ENCODE measurements around the gene FNBP1. TPM values are rescaled to one million over a fixed set of nuclear protein-coding genes. Genes with fewer than 3 reads are reported as not detected.

The FNBP1 gene
- total and polyA plus RNA-seq, 8 donors, result 5.3 to 18.5 (median 7.1) TPM

GRCh38 chr9:129865668-129866320 lies 177.2 kb downstream of the FNBP1 start:
- no peak for FAIRE-seq
- no peak for DNase-seq

GRCh38 chr9:129864991-129865647 lies 177.9 kb downstream of the FNBP1 start:
- ATAC-seq (no peak), DNase-seq (no peak), FAIRE-seq (no peak)
- WGBS, 2 donors, result 66 to 67% methylated on average over 11 of the region's 11 CpGs
- intact Hi-C loops (cut with DNase I), result no loop called here
- no peaks in the 10 kb centered on the region for H3K27me3 ChIP-seq
- no peak overlapping the region for H3K27ac ChIP-seq
- H3K36me3 ChIP-seq, result peaks cover 0 to 16% (median 0%) of the 10 kb centered on the region in 3 donors
- no peak overlapping the region for H3K4me3 ChIP-seq
- TF ChIP-seq, protein P1, sequence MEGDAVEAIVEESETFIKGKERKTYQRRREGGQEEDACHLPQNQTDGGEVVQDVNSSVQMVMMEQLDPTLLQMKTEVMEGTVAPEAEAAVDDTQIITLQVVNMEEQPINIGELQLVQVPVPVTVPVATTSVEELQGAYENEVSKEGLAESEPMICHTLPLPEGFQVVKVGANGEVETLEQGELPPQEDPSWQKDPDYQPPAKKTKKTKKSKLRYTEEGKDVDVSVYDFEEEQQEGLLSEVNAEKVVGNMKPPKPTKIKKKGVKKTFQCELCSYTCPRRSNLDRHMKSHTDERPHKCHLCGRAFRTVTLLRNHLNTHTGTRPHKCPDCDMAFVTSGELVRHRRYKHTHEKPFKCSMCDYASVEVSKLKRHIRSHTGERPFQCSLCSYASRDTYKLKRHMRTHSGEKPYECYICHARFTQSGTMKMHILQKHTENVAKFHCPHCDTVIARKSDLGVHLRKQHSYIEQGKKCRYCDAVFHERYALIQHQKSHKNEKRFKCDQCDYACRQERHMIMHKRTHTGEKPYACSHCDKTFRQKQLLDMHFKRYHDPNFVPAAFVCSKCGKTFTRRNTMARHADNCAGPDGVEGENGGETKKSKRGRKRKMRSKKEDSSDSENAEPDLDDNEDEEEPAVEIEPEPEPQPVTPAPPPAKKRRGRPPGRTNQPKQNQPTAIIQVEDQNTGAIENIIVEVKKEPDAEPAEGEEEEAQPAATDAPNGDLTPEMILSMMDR (IDR thresholded peaks at IDR 0.05), result no peak
- no peaks in the 10 kb centered on the region for H3K4me1 ChIP-seq
- no peaks in the 10 kb centered on the region for H3K9me3 ChIP-seq

More at GRCh38 chr9:129865668-129866320, 177.2 kb downstream of the FNBP1 start:
- no peaks in the 10 kb centered on the region for H3K9me3 ChIP-seq
- intact Hi-C loops (cut with DNase I), result no loop called here
- H3K36me3 ChIP-seq, result peaks cover 0 to 15% (median 0%) of the 10 kb centered on the region in 3 donors
- no peak overlapping the region for H3K27ac ChIP-seq
- no peaks in the 10 kb centered on the region for H3K27me3 ChIP-seq
- 74 to 80% methylated on average over 14 of the region's 14 CpGs for WGBS, 2 donors
- no peak for ATAC-seq
- no peak overlapping the region for H3K4me3 ChIP-seq
- TF ChIP-seq, protein P1 (IDR thresholded peaks at IDR 0.05), result no peak
- H3K4me1 ChIP-seq, result no peaks in the 10 kb centered on the region

- Histone ChIP-seq H3K27me3 (no peaks in the 10 kb centered on the region), H3K4me3 (no peak overlapping the region), H3K9me3 (no peaks in the 10 kb centered on the region), H3K36me3 (peaks cover 0 to 21% (median 0%) of the 10 kb centered on the region in 3 donors), H3K4me1 (no peaks in the 10 kb centered on the region), H3K27ac (no peak overlapping the region)
- DNase-seq (no peak), ATAC-seq (peak in 2 of 4 donors; percentile 15 to 42), FAIRE-seq (no peak)
- 82 to 83% methylated on average over 14 of the region's 14 CpGs for WGBS, 2 donors
- intact Hi-C loops (cut with DNase I), result no loop called here
- TF ChIP-seq, protein P1 (IDR thresholded peaks at IDR 0.05), result no peak
Observed at GRCh38 chr9:129863059-129863690, 179.8 kb downstream of the FNBP1 start.

DNA sequence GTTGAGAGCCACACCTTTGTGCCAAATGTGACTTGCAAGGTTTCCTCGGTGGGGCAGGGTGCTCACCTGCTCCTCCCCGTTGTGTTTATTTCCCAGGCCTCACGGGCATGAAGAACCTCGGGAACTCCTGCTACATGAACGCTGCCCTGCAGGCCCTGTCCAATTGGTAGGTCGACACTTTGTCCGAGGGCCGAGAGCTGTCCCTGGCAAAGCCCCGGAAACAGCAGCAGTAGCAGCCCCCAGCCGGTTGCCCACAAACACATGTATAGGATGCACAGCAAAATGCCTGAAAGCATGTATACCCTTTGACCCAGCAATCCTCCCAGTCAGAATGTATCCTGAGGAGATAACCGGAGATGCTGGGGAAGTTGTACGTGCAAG lies 181.6 kb downstream of the FNBP1 start:
- peaks cover 0 to 21% (median 0%) of the 10 kb centered on the region in 3 donors for H3K36me3 ChIP-seq
- intact Hi-C loops (cut with DNase I), result no loop called here
- H3K4me1 ChIP-seq, result no peaks in the 10 kb centered on the region
- no peak overlapping the region for H3K4me3 ChIP-seq
- no peaks in the 10 kb centered on the region for H3K27me3 ChIP-seq
- no peak overlapping the region for H3K27ac ChIP-seq
- ATAC-seq (no peak), DNase-seq (no peak), FAIRE-seq (no peak)
- TF ChIP-seq, protein P1 (IDR thresholded peaks at IDR 0.05), result no peak
- 83 to 85% methylated on average over 12 of the region's 12 CpGs for WGBS, 2 donors
- no peaks in the 10 kb centered on the region for H3K9me3 ChIP-seq

All from pancreas (tissue), 10 donors.